ENCODE data around the gene SLC16A5.

SLC16A5 gene

DNA sequence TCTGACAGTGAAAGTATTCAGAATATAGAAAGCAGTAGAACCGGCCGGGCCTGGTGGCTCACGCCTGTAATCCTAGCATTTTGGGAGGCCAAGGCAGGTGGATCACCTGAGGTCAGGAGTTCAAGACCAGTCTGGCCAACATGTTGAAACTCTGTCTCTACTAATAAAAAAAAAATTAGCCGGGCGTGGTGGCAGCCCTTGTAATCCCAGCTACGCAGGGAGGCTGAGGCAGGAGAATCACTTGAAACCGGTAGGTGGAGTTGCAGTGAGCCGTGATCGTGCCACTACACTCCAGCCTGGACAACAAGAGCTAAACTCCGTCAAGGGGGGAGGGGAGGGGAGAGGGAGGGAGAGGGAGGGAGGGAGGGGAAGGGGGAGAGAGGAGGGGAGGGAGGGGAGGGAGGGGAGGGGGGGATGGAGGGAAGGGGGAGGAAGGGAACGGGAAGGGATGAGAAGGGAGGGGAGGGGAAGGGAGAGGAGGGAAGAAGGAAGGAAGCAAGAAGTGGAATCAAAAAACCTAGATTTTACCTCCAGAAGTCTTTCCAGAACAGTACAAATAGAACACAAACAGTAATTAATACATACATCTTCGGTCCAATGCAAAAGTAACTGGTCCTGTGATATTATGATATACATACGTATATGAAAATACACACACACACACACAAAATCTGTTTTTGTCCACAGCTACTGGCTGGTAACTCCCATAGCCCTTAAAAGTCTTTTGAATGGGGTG is 54.6 kb downstream of the SLC16A5 start:
- Histone ChIP-seq H3K4me3 (ENCODE audit: low read length) (no peak overlapping the region), H3K79me2 (ENCODE audit: low read length) (0 out of 2 replicates have a peak, but pooled peaks cover 3% of the 10 kb centered on the region), H3K27ac (ENCODE audit: low read length) (no peak overlapping the region)

DNA sequence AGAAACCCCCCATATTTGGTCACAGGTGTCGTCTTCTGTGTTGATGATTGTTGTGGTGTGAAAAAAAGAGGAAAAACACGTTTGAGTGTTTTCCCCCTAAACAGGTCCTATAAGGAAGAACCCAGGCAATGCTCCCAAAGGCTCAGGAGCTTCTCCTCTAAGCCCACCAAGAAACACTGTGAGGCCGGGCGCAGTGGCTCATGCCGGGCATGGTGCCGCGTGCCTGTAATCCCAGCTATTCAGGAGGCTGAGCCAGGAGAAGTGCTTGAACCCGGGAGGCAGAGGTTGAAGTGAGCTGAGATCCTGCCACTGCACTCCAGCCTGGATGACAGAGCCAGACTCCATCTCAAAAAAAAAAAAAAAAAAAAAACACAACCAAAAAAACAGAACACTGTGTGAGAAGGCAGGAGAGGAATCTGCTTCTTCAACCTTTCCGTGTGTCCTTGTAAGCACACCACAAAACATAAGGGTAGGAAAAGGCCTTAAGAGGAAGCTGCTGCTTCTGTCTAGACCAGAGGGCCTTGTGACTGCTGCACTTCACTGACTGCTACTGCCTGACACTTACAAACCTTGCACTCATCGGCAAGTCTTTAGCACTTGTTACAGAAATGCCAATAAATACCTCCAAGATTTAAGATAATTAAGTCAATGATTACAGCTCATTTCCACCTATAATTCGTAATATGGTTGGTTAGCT is 57.2 kb downstream of the SLC16A5 start:
- H3K36me3 ChIP-seq (replicated peaks; ENCODE audit: insufficient read depth, low read length), result peaks cover 10% of the 10 kb centered on the region; the same call in 1 of the 2 replicates
- H4K20me1 ChIP-seq (ENCODE audit: insufficient read depth, low read length), result no peaks in the 10 kb centered on the region
- H3K9me3 ChIP-seq (replicated peaks; ENCODE audit: insufficient read depth, low read length), result no peaks in the 10 kb centered on the region
- no peak overlapping the region for H3K27ac ChIP-seq (ENCODE audit: low read length)
- DNase-seq, result no peak
- no peaks in the 10 kb centered on the region; the same call in 1 of the 2 replicates for H3K4me1 ChIP-seq (ENCODE audit: low read length)
- H3K4me3 ChIP-seq (ENCODE audit: low read length), result no peak overlapping the region
- H3K9me2 ChIP-seq (replicated peaks; ENCODE audit: insufficient read depth, low read length), result no peaks in the 10 kb centered on the region
- H3K9ac ChIP-seq (ENCODE audit: low read length), result no peak overlapping the region
- no peaks in the 10 kb centered on the region for H3F3A ChIP-seq (ENCODE audit: insufficient read depth, low read length)
- no peak overlapping the region for H3K4me2 ChIP-seq (ENCODE audit: low read depth, low read length)
- peaks cover 22% of the 10 kb centered on the region for H3K79me2 ChIP-seq (ENCODE audit: low read length)
- no peaks in the 10 kb centered on the region for H3K27me3 ChIP-seq (replicated peaks; ENCODE audit: insufficient read depth, low read length)
- TF ChIP-seq EZH2phosphoT487 (IDR thresholded peaks at IDR 0.05; ENCODE audit: low read length) (no peak), EZH2 (optimal IDR thresholded peaks at IDR 0.05; ENCODE audit: low read depth, low read length) (no peak)
- TF ChIP-seq, protein P1, sequence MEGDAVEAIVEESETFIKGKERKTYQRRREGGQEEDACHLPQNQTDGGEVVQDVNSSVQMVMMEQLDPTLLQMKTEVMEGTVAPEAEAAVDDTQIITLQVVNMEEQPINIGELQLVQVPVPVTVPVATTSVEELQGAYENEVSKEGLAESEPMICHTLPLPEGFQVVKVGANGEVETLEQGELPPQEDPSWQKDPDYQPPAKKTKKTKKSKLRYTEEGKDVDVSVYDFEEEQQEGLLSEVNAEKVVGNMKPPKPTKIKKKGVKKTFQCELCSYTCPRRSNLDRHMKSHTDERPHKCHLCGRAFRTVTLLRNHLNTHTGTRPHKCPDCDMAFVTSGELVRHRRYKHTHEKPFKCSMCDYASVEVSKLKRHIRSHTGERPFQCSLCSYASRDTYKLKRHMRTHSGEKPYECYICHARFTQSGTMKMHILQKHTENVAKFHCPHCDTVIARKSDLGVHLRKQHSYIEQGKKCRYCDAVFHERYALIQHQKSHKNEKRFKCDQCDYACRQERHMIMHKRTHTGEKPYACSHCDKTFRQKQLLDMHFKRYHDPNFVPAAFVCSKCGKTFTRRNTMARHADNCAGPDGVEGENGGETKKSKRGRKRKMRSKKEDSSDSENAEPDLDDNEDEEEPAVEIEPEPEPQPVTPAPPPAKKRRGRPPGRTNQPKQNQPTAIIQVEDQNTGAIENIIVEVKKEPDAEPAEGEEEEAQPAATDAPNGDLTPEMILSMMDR (IDR thresholded peaks at IDR 0.05; ENCODE audit: low read length), result no peak
- H2AFZ ChIP-seq (ENCODE audit: low read length), result no peak overlapping the region

More for the DNA sequence above, 54.6 kb downstream of the SLC16A5 start:
- no peak overlapping the region for H2AFZ ChIP-seq (ENCODE audit: low read length)
- no peaks in the 10 kb centered on the region; the same call in 1 of the 2 replicates for H3K4me1 ChIP-seq (ENCODE audit: low read length)
- no peaks in the 10 kb centered on the region for H3K9me2 ChIP-seq (replicated peaks; ENCODE audit: insufficient read depth, low read length)
- H3K36me3 ChIP-seq (replicated peaks; ENCODE audit: insufficient read depth, low read length), result peaks cover 10% of the 10 kb centered on the region
- H3K9me3 ChIP-seq (replicated peaks; ENCODE audit: insufficient read depth, low read length), result no peaks in the 10 kb centered on the region
- H3K9ac ChIP-seq (ENCODE audit: low read length), result no peak overlapping the region
- H3K27me3 ChIP-seq (replicated peaks; ENCODE audit: insufficient read depth, low read length), result no peaks in the 10 kb centered on the region
- no peak overlapping the region for H3K4me2 ChIP-seq (ENCODE audit: low read depth, low read length)
- TF ChIP-seq EZH2phosphoT487 (IDR thresholded peaks at IDR 0.05; ENCODE audit: low read length), result no peak
- no peak for DNase-seq
- H3F3A ChIP-seq (ENCODE audit: insufficient read depth, low read length), result no peaks in the 10 kb centered on the region
- no peaks in the 10 kb centered on the region for H4K20me1 ChIP-seq (ENCODE audit: insufficient read depth, low read length)

DNA sequence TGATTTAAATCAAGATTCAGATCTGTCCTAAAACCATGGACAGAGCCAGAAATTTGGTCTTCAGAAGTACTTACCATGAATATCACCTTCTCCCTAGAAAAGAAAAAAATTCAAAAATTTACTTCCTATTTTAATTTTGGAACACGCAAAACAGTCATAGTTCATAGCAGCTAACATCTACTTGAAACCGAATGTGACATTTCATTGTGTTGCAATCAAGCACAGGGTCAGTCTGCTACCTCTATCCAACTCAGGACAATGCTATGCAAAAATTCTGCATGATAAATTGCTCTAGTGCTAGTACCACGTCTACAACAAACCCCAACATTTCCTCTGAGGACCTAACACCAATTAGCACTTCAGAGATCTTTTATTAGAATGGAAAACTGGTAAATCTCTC is 58.8 kb downstream of the SLC16A5 start:
- Histone ChIP-seq H3K4me1 (ENCODE audit: low read length) (no peaks in the 10 kb centered on the region), H3K9me3 (replicated peaks; ENCODE audit: insufficient read depth, low read length) (no peaks in the 10 kb centered on the region)
- TF ChIP-seq EZH2phosphoT487 (IDR thresholded peaks at IDR 0.05; ENCODE audit: low read length) (no peak), EZH2 (optimal IDR thresholded peaks at IDR 0.05; ENCODE audit: low read depth, low read length) (no peak)
- TF ChIP-seq, protein P1 (IDR thresholded peaks at IDR 0.05; ENCODE audit: low read length), result no peak

More for the DNA sequence above, 58.8 kb downstream of the SLC16A5 start:
- Histone ChIP-seq H3F3A (ENCODE audit: insufficient read depth, low read length) (no peaks in the 10 kb centered on the region), H3K9me2 (replicated peaks; ENCODE audit: insufficient read depth, low read length) (no peaks in the 10 kb centered on the region), H3K4me2 (ENCODE audit: low read depth, low read length) (no peak overlapping the region), H3K79me2 (ENCODE audit: low read length) (peaks cover 38% of the 10 kb centered on the region), H3K27ac (ENCODE audit: low read length) (no peak overlapping the region), H3K9ac (ENCODE audit: low read length) (no peak overlapping the region), H3K36me3 (replicated peaks; ENCODE audit: insufficient read depth, low read length) (peaks cover 10% of the 10 kb centered on the region; the same call in 1 of the 2 replicates), H3K4me3 (ENCODE audit: low read length) (no peak overlapping the region), H2AFZ (ENCODE audit: low read length) (no peak overlapping the region), H4K20me1 (ENCODE audit: insufficient read depth, low read length) (no peaks in the 10 kb centered on the region), H3K27me3 (replicated peaks; ENCODE audit: insufficient read depth, low read length) (no peaks in the 10 kb centered on the region)
- no peak for DNase-seq

Measured in MM.1S (cell line).